ENCODE results near the gene ST8SIA6.
A peak's percentile ranks its signal among the peaks of the same experiment; 100 is the strongest.

Gene ST8SIA6

DNA sequence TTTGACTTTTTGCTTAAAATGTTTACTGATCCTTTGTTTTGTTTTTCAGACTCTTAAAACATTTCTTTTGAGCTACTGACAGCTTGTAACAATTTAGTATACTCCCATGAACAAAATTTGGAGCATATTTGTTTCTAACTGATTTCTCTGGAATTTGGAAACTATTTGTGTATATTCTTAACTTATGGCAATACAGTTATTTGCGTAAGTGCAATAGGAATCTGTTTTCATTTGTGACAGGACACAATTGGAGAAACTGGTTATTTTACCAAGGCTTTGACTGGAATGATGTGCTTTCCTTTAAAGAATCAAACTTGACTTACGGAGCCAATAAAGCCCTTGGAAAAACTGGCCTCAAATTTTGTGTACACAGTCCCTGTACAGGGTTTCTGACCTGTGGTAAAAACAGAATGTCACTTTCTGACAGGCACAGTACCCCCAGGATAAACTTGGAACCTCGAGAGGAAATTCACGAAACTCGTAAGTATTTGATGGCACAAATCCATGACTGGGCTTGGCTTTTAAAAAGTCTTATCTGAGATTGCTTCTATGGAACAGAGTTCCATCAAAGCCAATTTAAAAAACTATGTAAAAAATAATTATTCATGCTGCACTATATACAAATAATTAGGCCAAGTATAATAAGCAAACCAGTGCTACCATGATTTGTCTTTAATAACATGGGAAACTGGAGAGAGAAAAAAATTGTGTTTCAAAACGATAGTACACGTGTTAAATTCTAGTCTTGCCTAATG, 70.4 kb downstream of the ST8SIA6 start:
- no peak for DNase-seq

DNA sequence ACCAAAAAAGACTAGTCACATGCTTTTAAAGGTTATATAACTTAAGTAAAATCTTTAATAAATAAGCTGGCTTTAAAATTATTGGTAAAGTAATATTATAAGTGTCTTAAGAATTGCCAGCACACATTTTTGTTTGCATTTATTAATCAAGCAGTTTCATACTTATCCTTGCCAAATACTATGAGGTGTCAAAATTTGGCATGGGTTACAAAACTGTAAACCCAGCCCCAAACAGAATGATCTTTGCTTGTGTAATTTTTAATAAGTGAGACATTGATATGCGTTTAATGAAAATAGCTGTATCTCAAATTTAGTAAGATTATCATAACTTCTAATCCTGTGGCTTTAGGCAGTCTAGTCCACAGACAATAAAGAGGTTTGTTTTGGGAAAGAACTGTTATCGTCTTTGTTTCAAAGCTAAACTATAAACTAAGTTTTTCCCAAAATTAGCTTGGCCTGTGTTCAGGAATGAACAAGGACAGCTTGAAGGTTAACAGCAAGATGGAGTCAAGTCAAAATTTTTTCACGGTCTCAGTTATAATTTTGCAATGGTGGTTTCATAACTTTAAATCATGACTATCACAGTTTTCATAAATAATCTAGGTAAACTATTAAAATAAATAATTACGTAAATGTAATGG, 72.8 kb downstream of the ST8SIA6 start:
- no peak for DNase-seq

GRCh38 chr10:17380888-17381287, 73.5 kb downstream of the ST8SIA6 start:
- DNase-seq, result no peak

- no peak for DNase-seq
These were observed 74.4 kb downstream of the ST8SIA6 start for GRCh38 chr10:17380016-17380415.

GRCh38 chr10:17379151-17379690, 75.2 kb downstream of the ST8SIA6 start:
- DNase-seq, result no peak

GRCh38 chr10:17375936-17376584, 78.3 kb downstream of the ST8SIA6 start:
- DNase-seq, result peak in 1 of 2 experiments; percentile 31

GRCh38 chr10:17368708-17369272, 85.6 kb downstream of the ST8SIA6 start:
- DNase-seq, result no peak

GRCh38 chr10:17366705-17367104, 87.7 kb downstream of the ST8SIA6 start:
- DNase-seq, result no peak

DNA sequence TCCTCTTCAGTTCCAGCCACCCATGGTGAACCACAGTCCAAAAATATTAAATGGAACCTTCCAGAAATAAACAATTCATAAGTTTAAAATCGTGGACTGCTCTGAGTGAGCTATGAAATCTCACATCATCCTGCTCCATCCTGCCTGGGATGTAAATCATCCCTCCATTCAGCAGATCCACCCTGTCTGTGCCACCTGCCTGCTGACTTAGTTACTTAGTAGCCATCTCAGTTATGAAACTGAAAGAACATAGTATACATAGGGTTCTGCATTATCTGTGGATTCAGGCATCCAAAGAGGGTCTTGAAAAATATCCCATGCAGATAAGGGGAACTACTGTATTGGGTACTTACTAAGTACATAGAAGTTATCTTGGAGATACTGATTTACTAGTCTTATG, 89.0 kb downstream of the ST8SIA6 start:
- DNase-seq, result no peak

DNA sequence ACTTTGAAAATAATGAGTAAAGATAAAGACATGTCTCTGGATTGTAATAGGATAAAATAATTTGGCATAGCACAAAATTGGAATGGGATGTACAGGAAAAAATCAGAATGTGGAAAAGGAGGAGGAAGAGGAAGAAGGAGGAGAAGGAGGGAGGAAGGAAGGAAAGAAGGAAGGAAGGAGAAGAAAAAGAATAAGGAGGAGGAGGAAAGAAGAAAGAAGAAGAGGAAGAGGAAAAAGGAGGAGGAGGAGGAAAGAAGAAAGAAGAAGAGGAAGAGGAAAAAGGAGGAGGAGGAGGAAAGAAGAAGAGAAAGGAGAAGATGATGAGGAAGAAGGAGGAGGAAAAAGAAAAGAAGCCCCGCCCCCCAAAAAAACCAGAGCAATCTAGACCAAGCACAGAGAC, 95.9 kb downstream of the ST8SIA6 start:
- no peak for DNase-seq

DNA sequence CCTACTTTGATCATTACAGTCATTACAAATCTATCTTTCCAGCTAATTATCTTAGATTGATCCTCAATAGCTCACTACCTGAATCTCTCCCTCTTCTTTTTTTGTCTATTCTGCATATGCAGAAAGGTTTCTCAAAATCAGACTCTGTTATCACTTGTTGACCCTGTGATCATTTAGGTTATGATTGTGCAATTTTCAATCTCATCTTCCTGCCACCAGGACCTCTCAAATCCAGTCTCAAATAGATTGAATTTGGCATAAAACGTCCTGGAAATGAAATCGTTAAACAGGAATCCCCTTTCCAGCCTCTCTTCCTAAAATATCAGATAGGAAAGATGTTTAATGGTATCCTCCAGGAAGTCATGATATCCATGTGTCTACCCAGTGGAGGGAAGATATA, 96.6 kb downstream of the ST8SIA6 start:
- DNase-seq, result no peak

DNA sequence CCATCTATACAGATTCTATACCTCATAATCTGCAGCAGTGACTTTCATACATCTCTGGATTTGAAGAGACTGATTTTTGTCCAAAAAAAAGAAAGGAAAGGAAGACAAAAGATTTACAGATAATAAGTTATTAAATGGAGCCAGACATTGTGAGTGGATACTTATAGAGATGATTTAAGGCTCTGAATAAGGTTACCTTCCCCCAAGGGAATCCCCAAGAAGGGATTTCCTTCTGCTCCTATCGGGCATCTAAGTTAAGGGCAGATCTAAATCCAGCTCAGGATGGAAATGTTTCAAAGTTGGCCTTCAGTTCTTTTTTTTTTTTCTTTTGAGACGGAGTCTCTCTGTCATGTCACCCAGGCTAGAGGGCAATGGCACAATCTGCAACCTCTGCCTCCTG, 97.6 kb downstream of the ST8SIA6 start:
- no peak for DNase-seq

DNA sequence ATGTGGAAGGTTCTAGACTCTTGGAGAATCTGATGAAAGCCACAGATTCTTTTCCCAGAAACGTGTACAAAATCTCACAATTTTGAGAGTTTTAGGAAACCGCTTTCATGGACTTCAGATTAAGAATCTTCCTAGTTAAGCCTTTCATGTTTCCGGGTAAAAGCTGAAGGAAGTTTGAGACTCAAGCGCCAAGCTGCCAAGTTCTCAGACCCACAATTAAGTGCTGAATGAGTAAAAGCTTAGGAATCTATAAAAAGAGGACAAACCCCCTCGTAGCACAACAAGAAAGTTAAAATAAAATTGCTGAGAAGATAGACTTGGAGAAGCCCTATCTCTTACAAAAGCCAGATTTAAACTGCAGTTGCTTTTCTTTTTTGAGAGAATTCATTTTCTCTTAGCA, 99.6 kb downstream of the ST8SIA6 start:
- DNase-seq, result no peak

GRCh38 chr10:17353568-17354300, 100.7 kb downstream of the ST8SIA6 start:
- no peak for DNase-seq

DNA sequence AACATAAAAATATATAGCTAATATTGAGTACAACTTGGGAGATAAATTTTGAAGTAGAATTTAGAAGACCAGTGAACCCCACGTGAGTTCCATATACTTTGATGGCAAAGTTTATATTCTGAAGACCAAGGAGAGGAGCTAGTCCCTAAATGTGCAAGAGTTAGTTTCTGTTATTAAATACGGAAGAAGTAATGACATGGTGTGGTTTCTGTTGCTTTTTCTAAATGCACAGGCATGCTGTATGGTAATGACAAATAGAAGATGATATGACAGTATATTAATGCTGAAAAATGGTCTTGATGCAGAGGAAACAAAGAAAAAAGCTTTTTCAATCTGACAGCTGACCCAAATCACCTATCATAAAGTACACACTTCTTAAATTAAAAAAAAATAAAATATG, 101.8 kb downstream of the ST8SIA6 start:
- no peak for DNase-seq

DNA sequence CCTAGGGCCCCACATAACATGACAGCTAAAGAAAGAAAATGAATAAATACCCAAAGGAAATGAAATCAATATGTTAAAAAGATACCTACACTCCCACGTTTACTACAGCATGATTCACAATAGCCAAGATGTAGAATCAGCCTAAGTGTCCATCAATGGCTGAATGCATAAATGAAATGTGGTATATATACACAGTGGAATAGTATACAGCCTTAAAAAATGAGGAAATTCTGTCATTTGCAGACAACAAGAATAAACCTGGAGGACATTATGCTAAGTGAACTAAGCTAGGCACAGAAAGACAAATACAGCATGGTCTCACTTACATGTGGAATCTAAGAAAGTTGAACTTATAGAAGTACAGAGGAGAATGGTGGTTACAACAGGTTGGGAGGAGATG, 102.9 kb downstream of the ST8SIA6 start:
- no peak for DNase-seq

- no peak for DNase-seq
These were observed 104.7 kb downstream of the ST8SIA6 start for GRCh38 chr10:17349717-17350116.

DNA sequence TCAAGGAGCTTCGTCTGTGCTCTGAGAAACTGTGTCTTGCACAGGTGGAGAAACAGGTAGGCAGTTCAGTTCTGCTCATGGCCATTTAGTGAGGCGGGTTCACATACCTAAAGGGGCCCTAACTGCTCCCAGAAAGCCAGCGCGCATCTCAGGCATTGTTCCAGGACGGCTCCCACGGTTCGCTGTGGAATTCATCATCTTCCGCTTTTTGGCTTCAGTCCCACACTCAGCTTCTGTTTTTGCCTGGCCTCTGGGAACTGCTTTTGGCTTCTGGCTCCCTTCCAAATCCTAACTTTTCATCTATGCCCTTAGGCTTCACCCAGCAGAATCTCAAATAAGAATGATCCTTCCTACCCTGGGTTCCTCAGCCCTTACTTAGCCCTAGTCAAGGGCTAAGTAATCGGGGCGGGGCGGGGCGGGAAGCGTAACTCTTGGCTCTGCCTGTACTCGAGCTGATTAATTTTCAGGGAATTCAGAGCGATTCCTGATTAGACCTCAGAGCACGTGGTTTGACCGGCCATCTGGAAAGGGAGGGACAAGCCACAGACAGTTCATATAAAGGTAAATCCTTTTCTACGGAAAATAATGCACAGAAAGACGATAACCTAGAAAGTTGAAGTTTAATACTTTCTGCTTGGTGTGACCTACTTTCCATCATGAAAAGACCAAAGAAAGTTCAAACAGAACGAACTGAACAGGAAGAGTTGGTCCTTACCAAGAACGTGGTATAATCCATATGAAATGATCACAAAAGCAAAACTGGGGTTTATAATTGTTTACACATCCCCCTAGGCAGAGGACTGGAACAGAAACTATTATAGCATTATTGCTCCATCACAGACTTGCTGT, 105.7 kb downstream of the ST8SIA6 start:
- no peak for DNase-seq

- DNase-seq, result no peak
These were observed 106.3 kb downstream of the ST8SIA6 start for GRCh38 chr10:17348011-17348500.

DNA sequence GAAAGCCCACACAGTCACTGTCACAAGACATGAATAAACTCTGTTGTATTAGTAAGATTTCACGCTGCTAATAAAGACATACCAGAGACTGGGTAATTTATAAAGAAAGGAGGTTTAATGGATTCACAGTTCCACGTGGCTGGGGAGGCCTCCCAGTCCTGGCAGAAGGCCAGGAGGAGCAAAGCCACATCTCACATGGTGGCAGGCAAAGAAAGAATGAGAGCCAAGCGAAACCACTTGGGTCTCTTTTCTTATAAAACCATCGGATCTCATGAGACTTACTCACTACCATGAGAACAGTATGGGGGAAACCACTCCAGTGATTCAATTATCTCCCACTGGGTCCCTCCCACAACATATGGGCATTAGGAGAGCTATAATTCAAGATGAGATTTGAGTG, 110.2 kb downstream of the ST8SIA6 start:
- DNase-seq, result no peak

- DNase-seq, result no peak
These were observed 111.3 kb downstream of the ST8SIA6 start for GRCh38 chr10:17343118-17343517.

Data from stimulated activated CD4-positive, alpha-beta T cell treated with anti-CD3 and anti-CD28 coated beads, Interleukin-4, amount 100 ng/mL, for 4 hours (primary cell).